Measurements from ENCODE around the gene PDE4A.

GRCh38 chr19:10419646-10420443 lies 493 bp upstream of the PDE4A start:
- TF ChIP-seq ZNF367 (CRISPR knock-in tag; IDR thresholded peaks at IDR 0.05; ENCODE audit: borderline replicate concordance) = no peak
- no peak for TF ChIP-seq ZBTB39 (CRISPR knock-in tag; IDR thresholded peaks at IDR 0.05)
- TF ChIP-seq STAT6 (CRISPR knock-in tag; IDR thresholded peaks at IDR 0.05; ENCODE audit: borderline replicate concordance) = no peak
- TF ChIP-seq TP53 (CRISPR knock-in tag; conservative IDR thresholded peaks at IDR 0.05) = no peak
- no peak for TF ChIP-seq MTA1 (CRISPR knock-in tag; IDR thresholded peaks at IDR 0.05; ENCODE audit: borderline replicate concordance)
- TF ChIP-seq NR0B2 (CRISPR knock-in tag; IDR thresholded peaks at IDR 0.05) = no peak
- no peak for TF ChIP-seq FOSL1 (CRISPR knock-in tag; IDR thresholded peaks at IDR 0.05; ENCODE audit: borderline replicate concordance)
- no peak for TF ChIP-seq CTCF (CRISPR knock-in tag; IDR thresholded peaks at IDR 0.05)
- no peak for TF ChIP-seq CREM (IDR thresholded peaks at IDR 0.05)
- TF ChIP-seq CREM (CRISPR knock-in tag; IDR thresholded peaks at IDR 0.05) = no peak
- no peak for TF ChIP-seq ZNF747 (CRISPR knock-in tag; IDR thresholded peaks at IDR 0.05; ENCODE audit: borderline replicate concordance)
- no peak for TF ChIP-seq E2F1 (CRISPR knock-in tag; IDR thresholded peaks at IDR 0.05)
